ENCODE data around the gene TSPAN12.
"Not testable (repeated sequence)": the region's sequence is repeated elsewhere in the genome, so short reads cannot be mapped to it uniquely, and the experiment has no call there.

TSPAN12 gene, protein sequence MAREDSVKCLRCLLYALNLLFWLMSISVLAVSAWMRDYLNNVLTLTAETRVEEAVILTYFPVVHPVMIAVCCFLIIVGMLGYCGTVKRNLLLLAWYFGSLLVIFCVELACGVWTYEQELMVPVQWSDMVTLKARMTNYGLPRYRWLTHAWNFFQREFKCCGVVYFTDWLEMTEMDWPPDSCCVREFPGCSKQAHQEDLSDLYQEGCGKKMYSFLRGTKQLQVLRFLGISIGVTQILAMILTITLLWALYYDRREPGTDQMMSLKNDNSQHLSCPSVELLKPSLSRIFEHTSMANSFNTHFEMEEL

DNA sequence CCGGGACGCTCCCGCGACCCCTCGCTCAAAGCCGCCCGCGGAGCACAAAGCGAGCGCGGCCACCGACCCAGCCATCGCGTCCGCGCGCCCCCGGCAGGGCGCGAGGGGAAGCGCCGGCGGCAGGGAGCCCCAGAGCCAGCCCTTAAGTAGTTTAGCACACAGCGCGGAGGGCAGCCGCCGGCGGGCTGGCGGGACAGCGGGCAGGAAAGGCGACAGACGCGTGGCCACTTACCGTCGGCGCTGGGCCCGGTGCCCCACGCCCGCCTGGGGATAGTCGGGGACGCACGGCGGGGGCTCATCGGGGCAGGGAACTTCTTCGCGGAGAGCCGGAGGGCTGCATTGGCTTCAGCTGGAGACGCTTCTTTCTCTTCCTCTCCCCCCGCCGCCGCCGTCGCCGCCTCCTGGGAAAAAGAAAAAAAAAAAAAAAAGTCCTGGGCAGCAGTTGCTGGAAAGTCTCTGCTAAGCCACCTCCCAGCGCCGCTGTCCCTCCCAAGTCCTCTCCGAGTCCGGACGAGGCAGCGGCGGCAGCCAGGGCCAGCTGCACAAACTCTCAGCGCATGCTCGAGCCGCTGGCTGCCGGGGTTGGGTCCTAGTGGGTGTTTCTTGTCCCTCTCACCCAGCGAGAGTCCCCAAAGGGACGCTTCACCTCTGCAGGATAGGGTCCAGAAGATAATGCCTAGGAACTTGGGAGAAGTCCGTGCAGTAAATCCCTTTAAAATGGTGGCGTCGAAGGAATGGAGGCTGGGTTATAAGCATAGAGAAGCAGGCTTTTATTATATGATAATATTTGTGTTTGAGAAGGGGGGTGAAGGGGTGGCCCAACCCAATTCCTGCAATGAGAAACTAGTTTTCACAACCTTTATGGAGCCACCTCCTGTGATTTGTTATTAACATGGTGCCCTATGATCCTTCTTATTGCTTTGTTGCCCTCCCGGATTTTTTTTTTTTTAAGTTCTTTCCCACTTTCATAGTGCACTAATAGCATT lies at the start of gene TSPAN12:
Gene TSPAN12, minus strand, starts transcription at position 557 of the 986 bp plus-strand sequence. CDS start 1,381 bp downstream, outside the sequence.
- no CpG with 5 or more reads among the region's 71 CpGs for WGBS (ENCODE audit: insufficient coverage, insufficient read length)
- no peaks in the 10 kb centered on the region; the same call in 1 of the 2 replicates for H3K4me1 ChIP-seq (ENCODE audit: control insufficient read depth, insufficient read depth, low read length)
- H3K4me3 ChIP-seq (ENCODE audit: low read length), result peak within 1 kb of the TSS; percentile 93; the same call in 1 of the 2 replicates
- DNase-seq (ENCODE audit: low read depth, low spot score), result peak; percentile 54
- no peak within 1 kb of the TSS for H3K27ac ChIP-seq (ENCODE audit: low read length)
- H3K36me3 ChIP-seq (ENCODE audit: control insufficient read depth, insufficient read depth, low read length), result no peaks in the 10 kb centered on the region
- peaks cover 1% of the 10 kb centered on the region; the same call in 1 of the 2 replicates for H3K27me3 ChIP-seq (ENCODE audit: control insufficient read depth, insufficient read depth, low read length)
- H3K9me3 ChIP-seq (ENCODE audit: control insufficient read depth, insufficient read depth, low read length), result no peaks in the 10 kb centered on the region

DNA sequence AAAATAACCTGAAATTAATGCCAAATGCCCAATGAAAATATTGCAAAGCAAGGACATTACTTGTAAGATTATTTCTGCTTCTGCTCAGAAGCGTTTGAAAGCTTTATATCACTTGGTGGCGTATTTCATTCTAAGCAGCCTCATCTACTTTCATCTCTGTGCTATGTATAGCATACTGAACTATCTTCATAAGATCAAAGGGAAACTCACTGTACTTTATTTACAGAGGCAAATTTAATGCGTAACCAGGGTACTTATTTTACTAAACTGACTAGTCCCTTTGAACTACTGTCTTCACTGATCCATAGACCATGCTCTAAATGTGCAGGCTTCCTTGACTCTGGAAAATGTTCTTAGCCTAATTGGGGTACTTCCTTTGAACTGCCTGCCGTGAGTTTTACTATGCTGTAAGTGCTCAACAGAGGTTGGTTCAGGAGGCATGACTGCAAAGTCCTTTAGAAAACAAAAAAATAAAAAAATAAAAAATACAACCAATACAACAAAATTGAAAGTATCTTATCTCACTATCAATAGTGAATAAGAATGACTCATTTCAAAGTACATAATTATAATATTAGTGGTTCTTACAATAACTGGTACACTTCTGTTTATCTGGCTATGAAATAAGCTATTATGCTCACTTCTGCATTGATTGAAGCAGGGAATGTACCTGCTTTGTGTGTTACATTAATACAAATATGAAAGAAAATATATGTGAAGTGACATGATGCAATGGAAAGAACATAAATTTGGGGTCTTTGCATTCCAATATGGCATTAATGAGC lies 41.0 kb upstream of the TSPAN12 start:
- Histone ChIP-seq H3K4me3 (ENCODE audit: low read length) (no peak overlapping the region), H3K36me3 (ENCODE audit: control insufficient read depth, insufficient read depth, low read length) (peaks cover 2% of the 10 kb centered on the region; the same call in 1 of the 2 replicates), H3K27ac (ENCODE audit: low read length) (no peak overlapping the region), H3K27me3 (ENCODE audit: control insufficient read depth, insufficient read depth, low read length) (no peaks in the 10 kb centered on the region), H3K9me3 (ENCODE audit: control insufficient read depth, insufficient read depth, low read length) (peaks cover 3% of the 10 kb centered on the region), H3K4me1 (ENCODE audit: control insufficient read depth, insufficient read depth, low read length) (no peaks in the 10 kb centered on the region)
- no CpG with 5 or more reads among the region's 4 CpGs for WGBS (ENCODE audit: insufficient coverage, insufficient read length)
- DNase-seq (ENCODE audit: low read depth, low spot score), result no peak

DNA sequence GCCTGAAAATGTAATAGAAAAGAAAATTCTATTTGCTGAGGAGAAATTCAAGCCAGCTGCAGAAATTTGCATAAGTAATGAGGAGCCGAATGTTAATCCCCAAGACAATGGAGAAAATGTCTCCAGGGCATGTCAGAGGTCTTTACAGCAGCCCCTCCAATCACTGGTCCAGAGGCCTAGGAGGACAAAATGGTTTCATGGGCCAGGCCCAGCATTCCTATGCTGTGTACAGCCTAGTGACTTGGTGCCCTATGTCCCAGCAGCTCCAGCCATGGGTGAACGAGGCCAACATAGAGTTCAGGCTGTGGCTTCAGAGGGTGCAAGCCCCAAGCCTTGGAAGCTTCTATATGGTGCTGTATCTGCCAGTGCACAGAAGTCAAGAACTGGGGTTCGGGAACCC lies 37.3 kb upstream of the TSPAN12 start:
- WGBS (ENCODE audit: insufficient coverage, insufficient read length), result no CpG with 5 or more reads among the region's 3 CpGs

DNA sequence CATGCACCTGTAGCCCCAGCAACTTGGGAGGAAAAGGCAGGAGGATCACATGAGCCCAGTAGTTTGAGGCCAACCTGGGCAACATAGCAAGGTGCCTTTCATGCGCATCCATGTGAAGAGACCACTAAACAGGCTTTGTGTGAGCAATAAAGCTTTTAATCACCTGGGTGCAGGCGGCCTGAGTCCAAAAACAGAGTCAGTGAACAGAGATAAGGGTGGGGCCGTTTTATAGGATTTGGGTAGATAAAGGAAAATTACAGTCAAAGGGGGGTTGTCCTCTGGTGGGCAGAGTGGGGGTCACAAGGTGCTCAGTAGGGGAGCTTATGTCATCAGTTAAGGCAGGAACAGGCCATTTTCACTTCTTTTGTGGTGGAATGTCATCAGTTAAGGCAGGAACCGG lies 27.7 kb upstream of the TSPAN12 start:
- H3K9me3 ChIP-seq (ENCODE audit: control insufficient read depth, insufficient read depth, low read length); DNase-seq (ENCODE audit: low read depth, low spot score); H3K4me3 ChIP-seq (ENCODE audit: low read length); H3K4me1 ChIP-seq (ENCODE audit: control insufficient read depth, insufficient read depth, low read length); H3K27me3 ChIP-seq (ENCODE audit: control insufficient read depth, insufficient read depth, low read length); H3K36me3 ChIP-seq (ENCODE audit: control insufficient read depth, insufficient read depth, low read length); H3K27ac ChIP-seq (ENCODE audit: low read length): not testable (repeated sequence)
- no CpG with 5 or more reads among the region's 4 CpGs for WGBS (ENCODE audit: insufficient coverage, insufficient read length)

More for the DNA sequence above, 37.3 kb upstream of the TSPAN12 start:
- not testable (repeated sequence) for H3K27ac ChIP-seq (ENCODE audit: low read length); H3K9me3 ChIP-seq (ENCODE audit: control insufficient read depth, insufficient read depth, low read length); H3K27me3 ChIP-seq (ENCODE audit: control insufficient read depth, insufficient read depth, low read length); DNase-seq (ENCODE audit: low read depth, low spot score); H3K4me1 ChIP-seq (ENCODE audit: control insufficient read depth, insufficient read depth, low read length); H3K36me3 ChIP-seq (ENCODE audit: control insufficient read depth, insufficient read depth, low read length); H3K4me3 ChIP-seq (ENCODE audit: low read length)

DNA sequence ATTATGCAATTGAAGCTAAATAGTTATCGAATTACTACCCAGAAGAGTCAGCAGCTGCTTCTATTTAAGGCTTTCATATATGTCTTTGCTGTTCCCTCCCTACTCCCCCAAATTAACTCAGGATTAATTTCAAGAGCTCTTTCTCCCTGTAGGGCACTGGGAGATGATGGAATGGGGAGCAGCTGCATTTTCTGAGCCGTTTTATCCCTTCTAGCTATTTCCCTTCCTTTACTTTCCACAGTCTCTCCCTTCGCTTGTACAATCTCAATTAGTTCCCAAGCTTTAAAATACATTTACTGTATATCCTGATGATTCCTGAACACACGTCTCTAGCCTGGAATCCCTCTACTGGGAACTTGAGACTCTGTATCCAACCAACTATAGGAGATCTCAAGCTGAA lies 19.8 kb upstream of the TSPAN12 start:
- H3K4me3 ChIP-seq (ENCODE audit: low read length), result no peak overlapping the region
- H3K36me3 ChIP-seq (ENCODE audit: control insufficient read depth, insufficient read depth, low read length), result no peaks in the 10 kb centered on the region
- no peak for DNase-seq (ENCODE audit: low read depth, low spot score)
- H3K27me3 ChIP-seq (ENCODE audit: control insufficient read depth, insufficient read depth, low read length), result no peaks in the 10 kb centered on the region
- no peaks in the 10 kb centered on the region for H3K4me1 ChIP-seq (ENCODE audit: control insufficient read depth, insufficient read depth, low read length)
- no CpG with 5 or more reads among the region's 4 CpGs for WGBS (ENCODE audit: insufficient coverage, insufficient read length)
- H3K9me3 ChIP-seq (ENCODE audit: control insufficient read depth, insufficient read depth, low read length), result no peaks in the 10 kb centered on the region
- no peak overlapping the region for H3K27ac ChIP-seq (ENCODE audit: low read length)

DNA sequence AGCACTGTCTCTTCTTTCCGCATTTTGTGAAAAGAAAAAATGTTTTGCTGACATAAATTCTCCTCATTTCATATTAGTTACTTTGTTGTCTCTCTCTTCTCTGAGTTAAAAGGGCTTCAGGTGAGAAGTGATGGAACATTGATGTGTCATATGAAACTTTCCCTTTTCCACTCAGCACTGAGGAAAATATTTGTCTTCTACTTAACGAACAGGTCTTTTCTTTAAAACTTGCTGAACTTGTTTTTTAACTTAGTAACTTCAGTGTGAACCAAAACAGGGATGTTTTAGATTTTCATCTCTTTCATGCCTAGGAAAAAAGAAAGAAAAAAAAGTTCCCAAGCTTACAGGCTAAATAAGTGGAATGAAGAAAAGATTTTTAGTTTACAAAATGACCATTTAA lies 19.0 kb upstream of the TSPAN12 start:
- no peak overlapping the region for H3K4me3 ChIP-seq (ENCODE audit: low read length)
- WGBS (ENCODE audit: insufficient coverage, insufficient read length), result no CpG with 5 or more reads among the region's 2 CpGs
- no peaks in the 10 kb centered on the region for H3K27me3 ChIP-seq (ENCODE audit: control insufficient read depth, insufficient read depth, low read length)
- no peaks in the 10 kb centered on the region for H3K4me1 ChIP-seq (ENCODE audit: control insufficient read depth, insufficient read depth, low read length)
- no peaks in the 10 kb centered on the region for H3K9me3 ChIP-seq (ENCODE audit: control insufficient read depth, insufficient read depth, low read length)
- H3K27ac ChIP-seq (ENCODE audit: low read length), result no peak overlapping the region
- DNase-seq (ENCODE audit: low read depth, low spot score), result no peak
- no peaks in the 10 kb centered on the region for H3K36me3 ChIP-seq (ENCODE audit: control insufficient read depth, insufficient read depth, low read length)

DNA sequence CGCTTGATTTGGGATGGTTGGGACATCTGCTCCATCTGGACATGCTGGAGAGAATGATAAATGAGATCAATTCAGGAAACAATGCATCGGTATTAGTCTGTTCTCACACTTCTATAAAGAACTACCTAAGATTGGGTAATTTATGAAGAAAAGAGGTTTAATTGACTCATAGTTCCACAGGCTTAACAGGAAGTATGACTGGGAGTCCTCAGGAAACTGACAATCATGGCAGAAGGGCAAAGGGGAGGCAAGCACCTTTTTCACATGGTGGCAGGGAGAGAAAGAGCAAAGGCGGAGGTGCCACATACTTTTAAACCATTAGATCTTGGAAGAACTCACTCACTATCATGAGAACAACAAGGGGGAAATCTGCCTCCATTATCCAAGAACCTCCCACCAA lies 16.8 kb upstream of the TSPAN12 start:
- H3K27me3 ChIP-seq (ENCODE audit: control insufficient read depth, insufficient read depth, low read length), result no peaks in the 10 kb centered on the region
- no peak overlapping the region for H3K27ac ChIP-seq (ENCODE audit: low read length)
- no peak overlapping the region for H3K4me3 ChIP-seq (ENCODE audit: low read length)
- no peaks in the 10 kb centered on the region for H3K9me3 ChIP-seq (ENCODE audit: control insufficient read depth, insufficient read depth, low read length)
- H3K36me3 ChIP-seq (ENCODE audit: control insufficient read depth, insufficient read depth, low read length), result no peaks in the 10 kb centered on the region
- H3K4me1 ChIP-seq (ENCODE audit: control insufficient read depth, insufficient read depth, low read length), result no peaks in the 10 kb centered on the region
- WGBS (ENCODE audit: insufficient coverage, insufficient read length), result no CpG with 5 or more reads among the region's 3 CpGs
- DNase-seq (ENCODE audit: low read depth, low spot score), result no peak

DNA sequence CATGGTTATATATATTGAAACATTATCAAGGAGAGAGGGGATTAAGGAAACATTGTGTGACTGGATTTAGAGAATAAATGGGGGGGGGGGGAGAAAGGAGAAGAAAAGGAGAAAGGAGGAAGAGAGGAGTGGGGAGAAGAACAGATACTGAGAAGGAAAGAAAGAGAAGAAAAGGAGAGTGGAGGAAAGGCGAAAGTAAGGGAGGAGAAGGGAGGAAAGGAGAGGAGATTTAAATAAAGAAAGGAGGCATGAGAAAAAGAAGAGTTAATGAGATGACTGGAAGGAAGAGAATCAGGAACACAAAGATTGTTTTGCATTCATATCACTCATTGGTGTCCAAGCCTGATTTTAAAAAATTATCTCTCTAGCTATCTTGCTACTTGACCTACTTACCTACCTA lies 16.1 kb upstream of the TSPAN12 start:
- 100% methylated on average over 1 of the region's 1 CpG for WGBS (ENCODE audit: insufficient coverage, insufficient read length)
- Histone ChIP-seq H3K27me3 (ENCODE audit: control insufficient read depth, insufficient read depth, low read length) (no peaks in the 10 kb centered on the region), H3K27ac (ENCODE audit: low read length) (no peak overlapping the region), H3K9me3 (ENCODE audit: control insufficient read depth, insufficient read depth, low read length) (no peaks in the 10 kb centered on the region), H3K4me3 (ENCODE audit: low read length) (no peak overlapping the region), H3K36me3 (ENCODE audit: control insufficient read depth, insufficient read depth, low read length) (no peaks in the 10 kb centered on the region), H3K4me1 (ENCODE audit: control insufficient read depth, insufficient read depth, low read length) (no peaks in the 10 kb centered on the region)
- DNase-seq (ENCODE audit: low read depth, low spot score), result no peak

DNA sequence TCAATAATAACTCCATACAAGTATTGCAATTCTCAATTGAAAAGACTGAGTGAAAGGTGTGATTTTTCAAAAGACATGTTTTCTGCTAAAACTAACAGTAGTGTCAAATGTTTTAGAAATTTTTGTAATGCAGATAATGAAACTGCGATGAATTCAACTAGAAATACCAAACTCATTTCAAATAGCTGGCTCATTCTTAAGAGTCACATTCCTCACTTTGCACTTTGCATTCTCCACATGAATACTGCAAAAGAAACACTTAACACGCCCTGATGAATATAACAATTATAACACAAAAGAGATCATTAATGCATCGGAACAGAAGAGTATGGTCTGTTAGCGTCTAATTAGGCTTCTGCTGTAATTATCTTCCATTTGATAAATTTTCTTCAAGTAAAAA lies 15.5 kb upstream of the TSPAN12 start:
- H3K36me3 ChIP-seq (ENCODE audit: control insufficient read depth, insufficient read depth, low read length), result no peaks in the 10 kb centered on the region
- WGBS (ENCODE audit: insufficient coverage, insufficient read length), result no CpG with 5 or more reads among the region's 4 CpGs

DNA sequence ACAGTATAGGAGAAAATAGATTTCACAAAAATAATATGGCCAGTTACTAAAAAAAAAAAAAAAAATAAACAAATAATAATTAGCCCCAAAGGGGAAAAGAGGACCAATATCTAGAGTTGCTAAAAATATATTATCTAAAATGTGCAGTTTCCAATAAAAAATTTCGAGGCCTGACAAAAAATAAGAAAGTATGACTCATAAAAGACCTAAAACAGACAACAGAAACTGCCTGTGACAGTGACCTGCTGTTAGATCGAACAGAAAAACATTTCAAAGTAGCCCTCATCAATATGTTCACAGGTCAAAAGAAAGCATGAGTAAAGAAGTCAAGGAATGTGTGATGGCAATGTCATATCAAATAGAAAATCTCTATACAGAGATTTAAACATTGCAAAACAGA lies 11.8 kb upstream of the TSPAN12 start:
- no peaks in the 10 kb centered on the region for H3K4me1 ChIP-seq (ENCODE audit: control insufficient read depth, insufficient read depth, low read length)
- no CpG with 5 or more reads among the region's 2 CpGs for WGBS (ENCODE audit: insufficient coverage, insufficient read length)
- no peaks in the 10 kb centered on the region for H3K27me3 ChIP-seq (ENCODE audit: control insufficient read depth, insufficient read depth, low read length)
- no peaks in the 10 kb centered on the region for H3K36me3 ChIP-seq (ENCODE audit: control insufficient read depth, insufficient read depth, low read length)
- H3K9me3 ChIP-seq (ENCODE audit: control insufficient read depth, insufficient read depth, low read length), result no peaks in the 10 kb centered on the region
- no peak for DNase-seq (ENCODE audit: low read depth, low spot score)
- H3K27ac ChIP-seq (ENCODE audit: low read length), result no peak overlapping the region
- no peak overlapping the region for H3K4me3 ChIP-seq (ENCODE audit: low read length)

More for the DNA sequence above, 15.5 kb upstream of the TSPAN12 start:
- no peak for DNase-seq (ENCODE audit: low read depth, low spot score)
- Histone ChIP-seq H3K4me3 (ENCODE audit: low read length) (no peak overlapping the region), H3K27me3 (ENCODE audit: control insufficient read depth, insufficient read depth, low read length) (no peaks in the 10 kb centered on the region), H3K4me1 (ENCODE audit: control insufficient read depth, insufficient read depth, low read length) (no peaks in the 10 kb centered on the region), H3K9me3 (ENCODE audit: control insufficient read depth, insufficient read depth, low read length) (no peaks in the 10 kb centered on the region), H3K27ac (ENCODE audit: low read length) (no peak overlapping the region)

Measured in iPS DF 6.9 (cell line).